Measurements from ENCODE around the gene GNLY. TPM values are rescaled to one million over a fixed set of nuclear protein-coding genes. Genes with fewer than 3 reads are reported as not detected.

GNLY gene
- total RNA-seq, 4 donors from 2014 or later: 0.63 to 4.2 (median 0.98) TPM; not detected in 1

GRCh38 chr2:85706063-85706462 is 11.9 kb downstream of the GNLY start:
- no peaks in the 10 kb centered on the region for H3K36me3 ChIP-seq
- peaks cover 0 to 68% (median 25%) of the 10 kb centered on the region in 4 donors for H3K4me1 ChIP-seq
- no peaks in the 10 kb centered on the region for H3K27me3 ChIP-seq
- TF ChIP-seq CTCF (IDR thresholded peaks at IDR 0.05) (no peak), POLR2A (IDR thresholded peaks at IDR 0.05) (no peak), EP300 (IDR thresholded peaks at IDR 0.05) (no peak)
- WGBS, 2 donors: 78 to 91% methylated on average over 6 of the region's 6 CpGs
- no peak for DNase-seq (ENCODE audit: low spot score in 2 of 2)
- H3K9me3 ChIP-seq: no peaks in the 10 kb centered on the region
- H3K27ac ChIP-seq: peak overlapping the region; percentile 53 to 89 (median 74)
- H3K4me3 ChIP-seq: no peak overlapping the region

GRCh38 chr2:85706599-85707296 is 12.6 kb downstream of the GNLY start:
- H3K27ac ChIP-seq: peak overlapping the region in 3 of 4 donors; percentile 53 to 89 (median 84)
- no peaks in the 10 kb centered on the region for H3K9me3 ChIP-seq
- H3K4me3 ChIP-seq: no peak overlapping the region
- no peaks in the 10 kb centered on the region for H3K36me3 ChIP-seq
- 84 to 86% methylated on average over 10 of the region's 10 CpGs for WGBS, 2 donors
- TF ChIP-seq EP300 (IDR thresholded peaks at IDR 0.05): peak in 1 of 2 donors; percentile 69
- TF ChIP-seq CTCF (IDR thresholded peaks at IDR 0.05): no peak
- TF ChIP-seq POLR2A (IDR thresholded peaks at IDR 0.05): no peak
- no peaks in the 10 kb centered on the region for H3K27me3 ChIP-seq
- peak in 1 of 2 donors; percentile 48 for DNase-seq (ENCODE audit: low spot score in 2 of 2)
- H3K4me1 ChIP-seq: peaks cover 0 to 74% (median 32%) of the 10 kb centered on the region in 4 donors

DNA sequence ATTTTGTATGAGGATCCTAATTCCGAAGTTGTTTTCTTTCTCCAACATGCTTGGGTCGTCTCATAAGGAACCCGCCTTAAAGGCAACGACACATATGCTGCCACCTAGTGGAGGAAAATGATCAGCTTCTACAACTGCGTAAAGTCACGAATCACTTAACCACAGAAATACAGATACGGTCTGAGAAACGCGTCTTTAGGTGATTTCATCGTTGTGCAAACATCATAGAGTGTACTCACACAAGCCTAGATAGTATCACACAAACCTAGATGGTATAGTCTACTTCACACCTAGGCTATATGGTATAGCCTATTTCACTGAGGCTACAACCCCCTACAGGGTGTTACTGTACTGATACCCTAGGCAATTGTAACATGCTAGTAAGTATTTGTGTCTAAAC is 13.1 kb downstream of the GNLY start:
- peak; percentile 77 to 91 (median 80) for TF ChIP-seq CTCF (IDR thresholded peaks at IDR 0.05)
- no peak for TF ChIP-seq POLR2A (IDR thresholded peaks at IDR 0.05)
- TF ChIP-seq EP300 (IDR thresholded peaks at IDR 0.05): peak in 1 of 2 donors; percentile 53
- no peak overlapping the region for H3K4me3 ChIP-seq
- 1 to 3% methylated on average over 10 of the region's 10 CpGs for whole genome bisulfite sequencing, 2 donors
- H3K9me3 ChIP-seq: no peaks in the 10 kb centered on the region
- DNase-seq (ENCODE audit: low spot score in 2 of 2): peak in 1 of 2 donors; percentile 93
- peak overlapping the region in 2 of 4 donors; percentile 84 to 89 for H3K27ac ChIP-seq
- H3K4me1 ChIP-seq: peaks cover 0 to 73% (median 33%) of the 10 kb centered on the region in 4 donors
- H3K36me3 ChIP-seq: no peaks in the 10 kb centered on the region
- H3K27me3 ChIP-seq: no peaks in the 10 kb centered on the region

DNA sequence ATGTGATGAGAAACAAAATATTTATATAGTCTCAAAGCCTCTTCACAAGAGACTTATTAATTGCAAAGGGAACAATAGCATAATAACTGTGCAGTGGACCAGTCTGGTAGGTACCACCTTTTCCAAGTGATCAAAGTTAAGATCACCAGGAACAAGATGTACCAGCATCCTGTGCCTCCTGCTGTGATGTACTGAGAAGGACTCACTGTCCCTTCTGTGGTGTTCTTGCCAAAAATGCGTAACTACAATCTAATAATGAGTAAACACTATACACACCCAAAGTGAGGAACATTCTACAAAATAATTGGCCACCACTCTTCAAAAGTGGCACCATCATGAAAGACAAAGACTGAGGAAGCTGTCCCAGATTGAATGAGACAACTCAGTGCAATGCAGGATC is 14.5 kb downstream of the GNLY start:
- DNase-seq (ENCODE audit: low spot score in 2 of 2): no peak
- TF ChIP-seq CTCF (IDR thresholded peaks at IDR 0.05) (no peak), POLR2A (IDR thresholded peaks at IDR 0.05) (no peak), EP300 (IDR thresholded peaks at IDR 0.05) (peak; percentile 71 to 88)
- H3K4me1 ChIP-seq: peaks cover 0 to 87% (median 42%) of the 10 kb centered on the region in 4 donors
- H3K9me3 ChIP-seq: no peaks in the 10 kb centered on the region
- no peak overlapping the region for H3K4me3 ChIP-seq
- H3K36me3 ChIP-seq: no peaks in the 10 kb centered on the region
- 74 to 85% methylated on average over 1 of the region's 1 CpG for WGBS, 2 donors
- no peaks in the 10 kb centered on the region for H3K27me3 ChIP-seq
- H3K27ac ChIP-seq: peak overlapping the region in 2 of 4 donors; percentile 87 to 89

- H3K27ac ChIP-seq: peak overlapping the region; percentile 75 to 89 (median 85)
- WGBS, 2 donors: 58 to 59% methylated on average over 4 of the region's 4 CpGs
- DNase-seq (ENCODE audit: low spot score in 2 of 2): no peak
Observed at GRCh38 chr2:85709401-85709811, 15.2 kb downstream of the GNLY start.

More at GRCh38 chr2:85709401-85709811, 15.2 kb downstream of the GNLY start:
- TF ChIP-seq EP300 (IDR thresholded peaks at IDR 0.05): peak in 1 of 2 donors; percentile 73
- TF ChIP-seq CTCF (IDR thresholded peaks at IDR 0.05): no peak
- TF ChIP-seq POLR2A (IDR thresholded peaks at IDR 0.05): no peak
- Histone ChIP-seq H3K4me3 (no peak overlapping the region), H3K9me3 (no peaks in the 10 kb centered on the region), H3K4me1 (peaks cover 0 to 91% (median 45%) of the 10 kb centered on the region in 4 donors), H3K27me3 (no peaks in the 10 kb centered on the region), H3K36me3 (no peaks in the 10 kb centered on the region)
